Stomach (tissue), 9 donors: ENCODE measurements around the gene REC8. TPM values are rescaled to one million over a fixed set of nuclear protein-coding genes. Genes with fewer than 3 reads are reported as not detected.

ENCODE experiments used
- DNase-seq, 2 donors: peaks; one replicate each; pipeline versions ENCODE4 v3.0.0 to v3.0.0-alpha.2; 2013 to 2019
- H3K27ac ChIP-seq, 5 donors: fragments of 200-600 bp in 4 of 5; sonication (generic) in 4 of 5; one replicate each; pipeline ENCODE4 v1.5.1; 2013 to 2019; ENCODE audit warnings: mild to moderate bottlenecking in 1 of 5, moderate library complexity in 1 of 5
- H3K27me3 ChIP-seq, 3 donors: fragments of 200-600 bp; sonication (generic); one replicate each; pipeline ENCODE4 v1.5.1; 2017 to 2019; ENCODE audit warnings: mixed run types in 1 of 3
- H3K36me3 ChIP-seq, 4 donors: fragments of 200-600 bp; sonication (generic); 1 replicate in 3 of 4; 2 replicates in 1 of 4; pipeline ENCODE4 v1.5.1; 2016 to 2019
- H3K4me1 ChIP-seq, 4 donors: fragments of 200-600 bp; sonication (generic); one replicate each; pipeline ENCODE4 v1.5.1; 2016 to 2019
- H3K4me3 ChIP-seq, 4 donors: fragments of 200-600 bp; sonication (generic) in 3 of 4; one replicate each; pipeline ENCODE4 v1.5.1; 2016 to 2019; ENCODE audit warnings: mild to moderate bottlenecking in 1 of 4
- H3K9me3 ChIP-seq, 4 donors: fragments of 200-600 bp; sonication (generic); one replicate each; pipeline ENCODE4 v1.5.1; 2016 to 2019
- CTCF ChIP-seq, 7 experiments: fragments of 450-650 bp in 4 of 7; fragments of 200-600 bp in 3 of 7; sonication (generic) in 3 of 7; IDR thresholded peaks; one replicate each; pipeline ENCODE4 v1.5.1; 2016 to 2019; ENCODE audit warnings: antibody characterized with exemption in 7 of 7, control low read depth in 2 of 7, mild to moderate bottlenecking in 1 of 7
- EP300 ChIP-seq: sonication (generic); formaldehyde crosslinking; IDR thresholded peaks from one replicate; pipeline ENCODE4 v1.6.1; 2017; ENCODE audit warnings: antibody characterized with exemption
- POLR2A ChIP-seq, 4 donors: fragments of 450-650 bp; IDR thresholded peaks; one replicate each; pipeline ENCODE4 v1.6.1; 2016; ENCODE audit warnings: antibody characterized with exemption in 4 of 4, control low read depth in 2 of 4, mild to moderate bottlenecking in 1 of 4, moderate library complexity in 1 of 4
- POLR2AphosphoS5 ChIP-seq, 3 donors: sonication (generic); formaldehyde crosslinking; IDR thresholded peaks; one replicate each; pipeline ENCODE4 v1.6.1; 2016; ENCODE audit warnings: antibody characterized with exemption in 3 of 3
- WGBS, 5 donors: extraction: QIAGEN DNeasy Blood & Tissue Kit in 3 of 5; methylation state at CpG; one replicate each; pipeline versions ENCODE4 v1.1.5 to v1.1.7; 2013 to 2018; 5-methylcytosine and 5-hydroxymethylcytosine counted together
- intact Hi-C: fragments of 100-400 bp; cut with DNase I; formaldehyde crosslinking; loops from one replicate; pipeline ENCODE4 v1.15.1; 2023; ENCODE audit warnings: low total_unique reads
- polyA plus RNA-seq, 3 donors: library from polyadenylated mRNA; stranded (reverse); fragments of 200-250 nt; gene quantifications; one replicate each; pipeline ENCODE4 v1.2.3, GENCODE V29; 2013
- total RNA-seq, 5 donors: library from RNA; depleted of rRNA; stranded (reverse); fragments of >200 nt; gene quantifications; one replicate each; pipeline versions ENCODE4 v1.1.0 to v1.2.3, GENCODE V29; 2014 to 2016
- donor health status: healthy with polysubstance abuse.
- donor health status: Bipolar disorder and iron deficiency.
- donor health status: healthy.

Gene REC8
- total and polyA plus RNA-seq, 8 donors: 14.5 to 122 (median 42.1) TPM

GRCh38 chr14:24212924-24213865 lies 41.3 kb downstream of the REC8 start, which contains the start of gene CHMP4A:
CHMP4A (minus strand) TSS chr14:24213488; CDS start chr14:24213439, 49 bp downstream.
- WGBS, 5 donors: 1 to 2% (median 1%) methylated on average over 41 to 53 of the region's 53 CpGs

GRCh38 chr14:24213866-24214662 lies 42.2 kb downstream of the REC8 start:
- TF ChIP-seq POLR2A (IDR thresholded peaks at IDR 0.05) (no peak), EP300 (no peak), POLR2AphosphoS5 (IDR thresholded peaks at IDR 0.05) (no peak), CTCF (IDR thresholded peaks at IDR 0.05) (no peak)
- H3K4me1 ChIP-seq: peaks cover 9 to 52% (median 39%) of the 10 kb centered on the region in 4 donors
- peak overlapping the region; percentile 55 to 84 (median 72) for H3K4me3 ChIP-seq
- H3K9me3 ChIP-seq: no peaks in the 10 kb centered on the region
- no peaks in the 10 kb centered on the region for H3K27me3 ChIP-seq
- DNase-seq: no peak
- intact Hi-C loops: no loop called here
- peak overlapping the region; percentile 96 to 99 (median 98) for H3K27ac ChIP-seq
- H3K36me3 ChIP-seq: peaks cover 24 to 43% (median 37%) of the 10 kb centered on the region in 4 donors
- WGBS, 5 donors: 87 to 92% (median 90%) methylated on average over 7 of the region's 7 CpGs

More at GRCh38 chr14:24212924-24213865, 41.3 kb downstream of the REC8 start, which contains the start of gene CHMP4A:
- Histone ChIP-seq H3K27me3 (no peaks in the 10 kb centered on the region), H3K9me3 (no peaks in the 10 kb centered on the region), H3K4me1 (peaks cover 9 to 52% (median 39%) of the 10 kb centered on the region in 4 donors), H3K4me3 (peak within 1 kb of the TSS; percentile 55 to 84 (median 72)), H3K27ac (peak within 1 kb of the TSS; percentile 96 to 99 (median 98)), H3K36me3 (peaks cover 30 to 52% (median 46%) of the 10 kb centered on the region in 4 donors)
- intact Hi-C loops: no loop called here
- TF ChIP-seq CTCF (IDR thresholded peaks at IDR 0.05) (peak in 1 of 7 experiments; percentile 30), EP300 (no peak), POLR2A (IDR thresholded peaks at IDR 0.05) (peak in 2 of 4 donors; percentile 27 to 86), POLR2AphosphoS5 (IDR thresholded peaks at IDR 0.05) (peak; percentile 95 to 100 (median 99))
- DNase-seq: peak; percentile 94 to 99

- DNase-seq: peak; percentile 86 to 96
- Histone ChIP-seq H3K9me3 (no peaks in the 10 kb centered on the region), H3K36me3 (peaks cover 7 to 27% (median 21%) of the 10 kb centered on the region in 4 donors), H3K27me3 (no peaks in the 10 kb centered on the region), H3K4me1 (peaks cover 9 to 49% (median 39%) of the 10 kb centered on the region in 4 donors), H3K4me3 (peak within 1 kb of the TSS; percentile 64 to 85 (median 71)), H3K27ac (peak within 1 kb of the TSS; percentile 92 to 98 (median 94))
- intact Hi-C loops: no loop called here
- TF ChIP-seq POLR2A (IDR thresholded peaks at IDR 0.05) (peak in 1 of 4 donors; percentile 42), CTCF (IDR thresholded peaks at IDR 0.05) (peak in 5 of 7 experiments; percentile 26 to 60 (median 56)), EP300 (no peak), POLR2AphosphoS5 (IDR thresholded peaks at IDR 0.05) (peak; percentile 92 to 97 (median 96))
- WGBS, 5 donors: 0 to 1% (median 0%) methylated on average over 28 to 40 of the region's 40 CpGs
These were observed 43.8 kb downstream of the REC8 start, which contains the start of gene MDP1 for GRCh38 chr14:24215495-24216344. MDP1 (minus strand) TSS chr14:24216066; CDS start chr14:24215955, 111 bp downstream.
